H1 (cell line): ENCODE results near the gene STK11.

Experiments used
- BACH1 ChIP-seq: IDR thresholded peaks from 2 replicates; pipeline ENCODE4 v1.6.1; 2012; ENCODE audit warnings: low read length, improper control_type of control experiment
- CBX5 ChIP-seq: fragments of 300-800, 300-1000 bp; sonication (generic); IDR thresholded peaks from 2 replicates; pipeline ENCODE4 v1.7.1; 2016; ENCODE audit warnings: antibody characterized with exemption, low read length, low read depth
- CTCF ChIP-seq, 3 experiments: IDR thresholded peaks; 1 replicate in 2 of 3; 2 replicates in 1 of 3; pipeline versions ENCODE4 v1.5.1 to v1.6.1; 2011; ENCODE audit warnings: low read length in 3 of 3, mild to moderate bottlenecking in 3 of 3, inconsistent platforms in 2 of 3, low read depth in 1 of 3, moderate library complexity in 1 of 3; ENCODE audit not compliant: insufficient read depth in 1 of 3; ENCODE audit errors: control extremely low read depth in 1 of 3
- EP300 ChIP-seq, 2 experiments: IDR thresholded peaks; 1 replicate in 1 of 2; 2 replicates in 1 of 2; pipeline ENCODE4 v1.6.1; 2011 to 2012; ENCODE audit warnings: low read depth in 2 of 2, low read length in 2 of 2, mild to moderate bottlenecking in 2 of 2, borderline replicate concordance in 1 of 2, inconsistent platforms in 1 of 2, moderate library complexity in 1 of 2
- EZH2 ChIP-seq: fragments of 200-600 bp; sonication (generic); IDR thresholded peaks from 2 replicates; pipeline ENCODE4 v1.7.1; 2012; ENCODE audit warnings: low read depth, mild to moderate bottlenecking, moderate library complexity, low read length, inconsistent platforms; ENCODE audit not compliant: severe bottlenecking
- GTF2F1 ChIP-seq: IDR thresholded peaks from 2 replicates; pipeline ENCODE4 v1.6.1; 2012; ENCODE audit warnings: low read depth, low read length, improper control_type of control experiment, borderline replicate concordance
- POLR2A ChIP-seq, 2 experiments: IDR thresholded peaks; 1 replicate in 1 of 2; 2 replicates in 1 of 2; pipeline ENCODE4 v1.6.1; 2011; ENCODE audit warnings: low read depth in 2 of 2, low read length in 2 of 2, mild to moderate bottlenecking in 2 of 2; ENCODE audit errors: control extremely low read depth in 1 of 2
- SP2 ChIP-seq: IDR thresholded peaks from 2 replicates; pipeline ENCODE4 v1.6.1; 2012; ENCODE audit warnings: mild to moderate bottlenecking, low read length, inconsistent platforms
- SUZ12 ChIP-seq: fragments of 200-600 bp; sonication (generic); IDR thresholded peaks from 2 replicates; pipeline ENCODE4 v1.6.1; 2012; ENCODE audit warnings: mild to moderate bottlenecking, inconsistent platforms, low read length, moderate library complexity, mixed read lengths
- TAF1 ChIP-seq: IDR thresholded peaks from 2 replicates; pipeline ENCODE4 v1.6.1; 2011; ENCODE audit warnings: mild to moderate bottlenecking, low read depth, low read length
- TAF7 ChIP-seq: optimal IDR thresholded peaks from 2 replicates; pipeline ENCODE3; 2011; ENCODE audit warnings: low read depth, mild to moderate bottlenecking, inconsistent platforms, low read length, moderate library complexity, borderline replicate concordance
- USF2 ChIP-seq: IDR thresholded peaks from 2 replicates; pipeline ENCODE4 v1.6.1; 2011; ENCODE audit warnings: low read length, improper control_type of control experiment

GRCh38 chr19:1169411-1169791 is 36.2 kb upstream of the STK11 start:
- TF ChIP-seq TAF1, result no peak
- TF ChIP-seq USF2, result no peak
- no peak for TF ChIP-seq POLR2A (IDR thresholded peaks at IDR 0.05; ENCODE audit: control extremely low read depth in 1 of 2, low read depth in 2 of 2, low read length in 2 of 2)
- TF ChIP-seq SUZ12, result no peak
- no peak for TF ChIP-seq EZH2
- no peak for TF ChIP-seq CTCF (IDR thresholded peaks at IDR 0.05; ENCODE audit: control extremely low read depth in 1 of 3, insufficient read depth in 1 of 3, low read depth in 1 of 3, low read length in 3 of 3)
- no peak for TF ChIP-seq GTF2F1
- no peak for TF ChIP-seq EP300 (IDR thresholded peaks at IDR 0.05; ENCODE audit: borderline replicate concordance in 1 of 2, low read depth in 2 of 2, low read length in 2 of 2)
- TF ChIP-seq SP2, result no peak
- no peak for TF ChIP-seq CBX5
- TF ChIP-seq BACH1, result no peak
- TF ChIP-seq TAF7, result no peak
